GM18867 (cell line): ENCODE measurements around the gene ADAD2.
"Not testable (repeated sequence)": the region's sequence is repeated elsewhere in the genome, so short reads cannot be mapped to it uniquely, and the experiment has no call there.

Experiments used
- ATAC-seq: cut with Tn5 transposase; IDR thresholded peaks from one replicate; pipeline ENCODE4 v1.9.1; 2021; ENCODE audit warnings: mild to moderate bottlenecking, moderate library complexity; ENCODE audit not compliant: unreplicated experiment

Gene ADAD2

GRCh38 chr16:84195201-84196093 lies 4.5 kb downstream of the ADAD2 start:
- no peak for ATAC-seq

- no peak for ATAC-seq
These were observed 5.1 kb downstream of the ADAD2 start for GRCh38 chr16:84196101-84196500.

- no peak for ATAC-seq
These were observed 5.9 kb downstream of the ADAD2 start for GRCh38 chr16:84196727-84197394.

GRCh38 chr16:84197466-84198128 lies 6.6 kb downstream of the ADAD2 start:
- ATAC-seq, result no peak

GRCh38 chr16:84198401-84198800 lies 7.4 kb downstream of the ADAD2 start:
- ATAC-seq, result no peak

GRCh38 chr16:84199097-84199496 lies 8.1 kb downstream of the ADAD2 start:
- no peak for ATAC-seq

GRCh38 chr16:84199861-84200260 lies 8.9 kb downstream of the ADAD2 start:
- no peak for ATAC-seq

- not testable (repeated sequence) for ATAC-seq
These were observed 13.6 kb downstream of the ADAD2 start for GRCh38 chr16:84204551-84204950.

GRCh38 chr16:84205123-84205522 lies 14.2 kb downstream of the ADAD2 start:
- ATAC-seq, result not testable (repeated sequence)

GRCh38 chr16:84205976-84206691 lies 15.2 kb downstream of the ADAD2 start:
- no peak for ATAC-seq

- no peak for ATAC-seq
These were observed 16.3 kb downstream of the ADAD2 start for GRCh38 chr16:84207251-84207650.

- no peak for ATAC-seq
These were observed 16.9 kb downstream of the ADAD2 start for GRCh38 chr16:84207879-84208278.

- ATAC-seq, result no peak
These were observed 19.0 kb downstream of the ADAD2 start for GRCh38 chr16:84209989-84210388.

GRCh38 chr16:84212154-84212553 lies 21.2 kb downstream of the ADAD2 start:
- no peak for ATAC-seq

- no peak for ATAC-seq
These were observed 21.7 kb downstream of the ADAD2 start for GRCh38 chr16:84212631-84213030.

- ATAC-seq, result no peak
These were observed 23.6 kb downstream of the ADAD2 start for GRCh38 chr16:84214451-84215066.

- no peak for ATAC-seq
These were observed 24.6 kb downstream of the ADAD2 start for GRCh38 chr16:84215531-84215930.

- not testable (repeated sequence) for ATAC-seq
These were observed 25.2 kb downstream of the ADAD2 start for GRCh38 chr16:84216144-84216543.

GRCh38 chr16:84218176-84218823 lies 27.3 kb downstream of the ADAD2 start:
- ATAC-seq, result no peak

- no peak for ATAC-seq
These were observed 28.0 kb downstream of the ADAD2 start for GRCh38 chr16:84218956-84219355.
